HG03045 (cell line): ENCODE measurements around the gene MAGEL2.
"Not testable (repeated sequence)": the region's sequence is repeated elsewhere in the genome, so short reads cannot be mapped to it uniquely, and the experiment has no call there.

Experiments used
- ATAC-seq: cut with Tn5 transposase; IDR thresholded peaks from one replicate; pipeline ENCODE4 v1.9.1; 2021; ENCODE audit warnings: mild to moderate bottlenecking, moderate library complexity; ENCODE audit not compliant: unreplicated experiment

The MAGEL2 gene

GRCh38 chr15:23616536-23616935 is 31.1 kb downstream of the MAGEL2 start:
- no peak for ATAC-seq

DNA sequence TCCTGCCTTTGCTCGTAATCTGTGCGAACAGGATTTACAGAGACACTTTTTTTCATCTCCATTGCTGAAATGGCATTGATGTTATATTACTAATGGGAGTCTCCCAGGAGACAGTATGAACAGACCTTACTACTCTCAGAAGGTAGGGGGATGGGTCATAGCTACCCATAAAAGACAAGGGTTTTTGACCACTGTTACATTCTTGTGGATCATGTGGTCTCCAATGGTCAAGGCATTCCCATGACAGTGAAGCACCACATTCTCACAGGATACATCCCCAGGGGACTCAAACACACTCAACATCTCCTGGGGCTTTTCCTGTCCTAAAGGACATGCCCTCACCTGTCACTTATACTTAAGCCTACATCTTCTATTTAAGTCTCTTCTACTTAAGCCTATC is 41.4 kb downstream of the MAGEL2 start:
- ATAC-seq = no peak

DNA sequence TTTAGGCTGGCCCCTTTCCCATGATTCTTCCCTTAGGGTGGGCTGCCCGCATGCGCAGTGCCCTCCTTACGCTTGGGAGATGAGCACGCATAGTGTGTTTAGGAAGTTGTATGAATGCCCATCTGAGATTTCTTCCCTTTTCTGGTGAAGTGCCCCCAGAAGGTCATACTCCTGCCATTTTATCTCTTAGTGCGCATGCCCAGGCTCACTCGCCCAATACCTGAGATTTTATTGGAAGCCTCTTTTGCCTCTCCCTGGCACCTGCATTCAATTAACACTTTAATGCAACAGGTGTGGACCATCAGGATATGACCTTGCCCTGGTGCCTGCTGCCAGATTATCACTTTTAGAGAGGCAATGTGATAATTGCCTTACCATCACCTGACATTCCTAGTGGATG is 45.5 kb downstream of the MAGEL2 start:
- ATAC-seq = no peak

GRCh38 chr15:23599053-23599452 is 48.6 kb downstream of the MAGEL2 start:
- no peak for ATAC-seq

DNA sequence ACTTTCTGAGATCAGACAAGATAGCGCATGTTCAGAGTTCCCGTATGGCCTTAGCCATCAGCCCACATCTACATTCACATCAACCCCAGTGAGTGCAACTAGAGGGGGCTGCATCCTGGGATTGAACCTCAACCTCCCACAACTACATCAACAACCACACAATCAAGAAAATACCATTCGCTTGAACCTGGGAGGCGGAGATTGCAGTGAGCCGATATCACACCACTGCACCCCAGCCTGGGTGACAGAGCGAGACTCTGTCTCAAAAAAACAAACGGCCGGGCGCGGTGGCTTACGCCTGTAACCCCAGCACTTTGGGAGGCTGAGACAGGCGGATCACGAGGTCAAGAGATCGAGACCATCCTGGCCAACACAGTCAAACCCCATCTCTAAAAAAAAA is 50.4 kb downstream of the MAGEL2 start:
- not testable (repeated sequence) for ATAC-seq

DNA sequence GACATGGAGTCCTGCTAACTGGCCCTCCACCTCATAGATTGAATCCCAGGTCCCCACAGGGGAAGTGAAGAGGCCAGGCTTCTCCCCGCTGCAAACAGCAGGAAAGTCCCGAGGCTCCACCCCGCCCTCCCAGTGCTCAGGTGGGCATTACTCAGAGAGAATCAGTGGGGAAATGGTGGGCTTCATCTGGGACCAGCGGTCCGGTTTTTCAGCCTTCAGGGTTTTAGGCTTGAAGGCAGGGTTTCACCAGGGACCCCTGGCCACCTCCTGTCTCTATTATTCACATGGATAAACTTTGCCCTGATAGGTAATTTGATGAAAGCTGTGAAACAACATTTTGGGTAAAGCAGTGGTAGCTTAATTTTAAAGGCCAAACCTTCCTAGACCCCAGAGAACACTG is 50.9 kb downstream of the MAGEL2 start:
- no peak for ATAC-seq

GRCh38 chr15:23595368-23595767 is 52.3 kb downstream of the MAGEL2 start:
- no peak for ATAC-seq

DNA sequence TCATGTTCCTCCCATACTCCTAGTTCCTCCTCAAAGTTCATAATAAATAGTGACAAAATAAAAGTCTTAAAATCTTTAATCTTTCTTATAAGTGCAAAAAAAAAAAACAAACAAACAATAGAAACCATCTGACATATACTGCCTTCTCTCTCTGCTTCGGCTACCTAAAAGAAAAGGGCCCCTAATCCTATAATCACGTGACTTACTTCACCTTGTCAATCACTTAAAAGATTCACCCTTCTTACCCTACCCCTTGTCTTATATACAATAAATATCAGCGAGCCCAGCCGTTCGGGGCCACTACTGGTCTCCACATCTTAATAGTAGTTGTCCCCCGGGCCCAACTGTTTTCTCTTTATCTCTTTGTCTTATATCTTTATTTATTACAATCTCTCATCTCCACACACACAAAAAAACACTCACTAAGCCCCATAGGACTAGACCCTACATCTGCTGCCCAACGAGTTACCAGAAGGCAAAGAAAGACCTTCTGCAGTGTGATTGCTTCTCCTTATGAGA is 53.4 kb downstream of the MAGEL2 start:
- no peak for ATAC-seq
